Neural progenitor cell (in vitro differentiated cells): Measurements from ENCODE around the gene NTM. TPM values are rescaled to one million over a fixed set of nuclear protein-coding genes. Genes with fewer than 3 reads are reported as not detected.

Experiments used
- DNase-seq: peaks from one replicate; pipeline ENCODE4 v3.0.0-alpha.2; 2016; ENCODE audit warnings: low spot score
- H2AFZ ChIP-seq: fragments of 200-600 bp; sonication (generic); replicated peaks from 2 replicates; pipeline ENCODE4 v1.6.1; 2016; ENCODE audit warnings: antibody characterized with exemption
- H3F3A ChIP-seq: fragments of 200-600 bp; sonication (generic); 2 replicates; pipeline ENCODE4 v1.6.1; 2016; ENCODE audit warnings: antibody characterized with exemption, low read depth
- H3K27ac ChIP-seq: fragments of 200-600 bp; sonication (generic); 2 replicates; pipeline ENCODE4 v1.5.1; 2016; ENCODE audit warnings: mild to moderate bottlenecking
- H3K27me3 ChIP-seq: fragments of 200-600 bp; sonication (generic); 2 replicates; pipeline ENCODE4 v1.6.1; 2016; ENCODE audit warnings: mild to moderate bottlenecking, moderate library complexity
- H3K36me3 ChIP-seq: fragments of 200-600 bp; sonication (generic); 2 replicates; pipeline ENCODE4 v1.5.1; 2016
- H3K4me1 ChIP-seq: fragments of 200-600 bp; sonication (generic); 2 replicates; pipeline ENCODE4 v1.6.1; 2016; ENCODE audit warnings: mixed run types
- H3K4me2 ChIP-seq: fragments of 200-600 bp; sonication (generic); 2 replicates; pipeline ENCODE4 v1.6.1; 2016
- H3K4me3 ChIP-seq: fragments of 200-600 bp; sonication (generic); 2 replicates; pipeline ENCODE4 v1.5.1; 2016
- H3K79me2 ChIP-seq: fragments of 200-600 bp; sonication (generic); 2 replicates; pipeline ENCODE4 v1.6.1; 2016; ENCODE audit warnings: low read depth
- H3K9ac ChIP-seq: fragments of 200-600 bp; sonication (generic); 2 replicates; pipeline ENCODE4 v1.6.1; 2016
- H3K9me3 ChIP-seq: fragments of 200-600 bp; sonication (generic); 2 replicates; pipeline ENCODE4 v1.5.1; 2016; ENCODE audit warnings: low read depth
- H4K20me1 ChIP-seq: fragments of 200-600 bp; sonication (generic); 2 replicates; pipeline ENCODE4 v1.6.1; 2016; ENCODE audit warnings: low read depth
- H3K27ac Mint-ChIP-seq: 3 replicates; pipeline ENCODE4 v1.8.0; 2021; ENCODE audit warnings: mixed read lengths
- H3K27me3 Mint-ChIP-seq: 2 replicates; pipeline ENCODE4 v1.8.0; 2022; ENCODE audit warnings: low read depth, mild to moderate bottlenecking, inconsistent platforms, moderate library complexity, mixed read lengths; ENCODE audit not compliant: insufficient read depth
- H3K36me3 Mint-ChIP-seq: 3 replicates; pipeline ENCODE4 v1.8.0; 2021; ENCODE audit warnings: mixed read lengths
- H3K4me1 Mint-ChIP-seq: 3 replicates; pipeline ENCODE4 v1.8.0; 2021; ENCODE audit warnings: mixed read lengths
- H3K4me3 Mint-ChIP-seq: 3 replicates; pipeline ENCODE4 v1.8.0; 2021; ENCODE audit warnings: mild to moderate bottlenecking, moderate library complexity, mixed read lengths
- H3K9me3 Mint-ChIP-seq: 3 replicates; pipeline ENCODE4 v1.8.0; 2020; ENCODE audit warnings: mixed read lengths
- CTCF ChIP-seq: fragments of 200-600 bp; sonication (generic); IDR thresholded peaks from 2 replicates; pipeline ENCODE4 v1.5.1; 2017; ENCODE audit warnings: antibody characterized with exemption, mild to moderate bottlenecking
- EZH2 ChIP-seq: fragments of 200-600 bp; sonication (generic); IDR thresholded peaks from 2 replicates; pipeline ENCODE4 v1.6.1; 2017; ENCODE audit warnings: antibody characterized with exemption, mild to moderate bottlenecking, moderate library complexity
- EZH2phosphoT487 ChIP-seq: fragments of 200-600 bp; sonication (generic); IDR thresholded peaks from 2 replicates; pipeline ENCODE4 v1.6.1; 2017; ENCODE audit warnings: antibody characterized with exemption
- total RNA-seq: library from RNA; depleted of rRNA; stranded (reverse); fragments of >200 nt; gene quantifications from 2 replicates; pipeline ENCODE4 v1.2.3, GENCODE V29; 2015; ENCODE audit warnings: low replicate concordance

The NTM gene
- total RNA-seq, 1 donor from 2014 or later = 4.3 TPM

DNA sequence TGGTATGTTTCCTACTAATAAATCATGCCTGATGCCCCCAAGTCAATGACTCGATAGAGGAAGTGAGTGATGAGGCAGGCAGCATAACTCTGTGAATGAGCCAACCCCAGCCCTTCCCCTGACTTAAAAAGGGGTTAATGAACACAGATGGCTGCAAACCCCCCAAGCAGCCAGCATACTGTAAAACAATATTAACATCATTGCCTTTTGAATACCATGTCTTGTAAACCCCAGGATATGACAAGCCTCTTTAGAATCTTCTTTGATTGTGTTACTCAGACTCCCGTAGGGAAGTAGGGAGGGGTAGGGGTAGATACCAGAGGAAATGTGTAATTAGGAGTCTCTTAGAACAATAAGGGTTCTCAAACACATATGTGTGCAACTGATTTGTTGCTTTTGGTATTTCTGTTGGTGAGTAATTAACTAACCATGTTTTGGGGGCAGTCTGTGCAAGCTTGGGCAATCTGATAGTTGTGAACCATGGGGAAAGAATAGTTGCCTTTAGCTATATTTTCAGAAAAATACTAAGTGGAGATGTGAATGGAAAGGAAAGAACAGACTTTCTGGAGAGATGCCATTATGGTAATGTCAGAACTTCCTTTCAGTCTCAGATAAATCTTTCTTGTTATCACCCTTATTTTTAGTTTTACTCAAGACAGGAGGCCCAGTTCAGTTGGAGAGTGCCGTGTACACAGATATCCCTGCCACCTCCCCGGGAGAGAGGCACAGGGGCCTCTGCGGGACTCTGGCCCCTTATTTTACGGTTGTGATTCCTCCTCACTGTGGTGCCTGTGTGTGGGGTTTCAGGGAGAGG is 701.8 kb downstream of the NTM start:
- Histone ChIP-seq H3K27ac (peak overlapping the region; percentile 7), H3K4me3 (no peak overlapping the region), H3K27me3 (no peaks in the 10 kb centered on the region), H3F3A (peaks cover 19% of the 10 kb centered on the region), H3K36me3 (no peaks in the 10 kb centered on the region), H3K79me2 (no peaks in the 10 kb centered on the region), H4K20me1 (no peaks in the 10 kb centered on the region), H3K4me1 (peaks cover 21% of the 10 kb centered on the region), H3K9me3 (no peaks in the 10 kb centered on the region), H2AFZ (peak overlapping the region; percentile 47), H3K9ac (no peak overlapping the region), H3K4me2 (peak overlapping the region; percentile 28)
- no peak for TF ChIP-seq EZH2
- TF ChIP-seq EZH2phosphoT487 = no peak
- TF ChIP-seq CTCF = no peak
- Mint-ChIP-seq H3K4me1 (peaks cover 17% of the 10 kb centered on the region), H3K4me3 (no peak overlapping the region), H3K27ac (no peak overlapping the region), H3K27me3 (peaks cover 2% of the 10 kb centered on the region), H3K9me3 (peaks cover 6% of the 10 kb centered on the region), H3K36me3 (peaks cover 7% of the 10 kb centered on the region)
- DNase-seq = no peak

DNA sequence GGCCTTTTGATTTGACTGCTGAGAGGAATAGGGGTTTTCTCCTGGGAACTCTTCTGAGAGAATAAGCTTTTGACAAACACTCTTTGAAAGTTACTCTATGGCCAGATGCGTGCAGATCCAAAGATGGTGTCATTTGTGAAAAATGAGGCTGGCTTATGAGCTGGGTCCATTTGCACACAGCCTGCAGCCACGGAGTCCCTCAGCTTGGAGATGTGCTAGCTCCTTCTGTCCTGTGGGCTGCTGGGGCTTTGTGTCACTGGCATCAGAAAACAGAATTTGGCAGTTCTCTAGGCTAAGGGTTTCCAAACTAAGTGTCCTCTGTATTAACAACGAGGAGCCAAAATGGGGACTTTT is 702.4 kb downstream of the NTM start:
- H3K27me3 ChIP-seq = no peaks in the 10 kb centered on the region
- H2AFZ ChIP-seq = peak overlapping the region; percentile 9
- H3K27ac ChIP-seq = peak overlapping the region; percentile 7
- Mint-ChIP-seq H3K27me3 (peaks cover 2% of the 10 kb centered on the region), H3K27ac (no peak overlapping the region), H3K36me3 (peaks cover 7% of the 10 kb centered on the region), H3K4me3 (no peak overlapping the region), H3K9me3 (peaks cover 6% of the 10 kb centered on the region), H3K4me1 (peaks cover 17% of the 10 kb centered on the region)
- H3K4me2 ChIP-seq = no peak overlapping the region
- H3F3A ChIP-seq = peaks cover 19% of the 10 kb centered on the region
- DNase-seq = no peak
- no peak overlapping the region for H3K4me3 ChIP-seq
- no peak overlapping the region for H3K9ac ChIP-seq
- H3K79me2 ChIP-seq = no peaks in the 10 kb centered on the region
- no peaks in the 10 kb centered on the region for H3K9me3 ChIP-seq
- peaks cover 21% of the 10 kb centered on the region for H3K4me1 ChIP-seq
- H4K20me1 ChIP-seq = no peaks in the 10 kb centered on the region
- TF ChIP-seq EZH2phosphoT487 = no peak
- no peak for TF ChIP-seq CTCF
- TF ChIP-seq EZH2 = no peak
- H3K36me3 ChIP-seq = no peaks in the 10 kb centered on the region

GRCh38 chr11:132073787-132074186 is 703.4 kb downstream of the NTM start:
- TF ChIP-seq EZH2 (no peak), CTCF (no peak), EZH2phosphoT487 (no peak)
- Histone ChIP-seq H3K79me2 (no peaks in the 10 kb centered on the region), H3K27me3 (no peaks in the 10 kb centered on the region), H3K9me3 (no peaks in the 10 kb centered on the region), H3K27ac (no peak overlapping the region), H2AFZ (peak overlapping the region; percentile 39), H3K4me3 (no peak overlapping the region), H3K4me1 (peaks cover 21% of the 10 kb centered on the region), H3K4me2 (no peak overlapping the region), H3K36me3 (no peaks in the 10 kb centered on the region), H4K20me1 (no peaks in the 10 kb centered on the region), H3K9ac (no peak overlapping the region), H3F3A (peaks cover 19% of the 10 kb centered on the region)
- Mint-ChIP-seq H3K4me1 (peaks cover 17% of the 10 kb centered on the region), H3K4me3 (no peak overlapping the region), H3K27ac (no peak overlapping the region), H3K9me3 (peaks cover 6% of the 10 kb centered on the region), H3K27me3 (peaks cover 2% of the 10 kb centered on the region), H3K36me3 (peaks cover 5% of the 10 kb centered on the region)
- DNase-seq = no peak
